GM15510 (cell line): Measurements from ENCODE around the gene AEBP1.

ENCODE experiments used
- POLR2A ChIP-seq: IDR thresholded peaks from 3 replicates; pipeline ENCODE4 v1.6.1; 2011; ENCODE audit warnings: borderline replicate concordance; ENCODE audit not compliant: insufficient read length; ENCODE audit errors: extremely low read depth

The AEBP1 gene

DNA sequence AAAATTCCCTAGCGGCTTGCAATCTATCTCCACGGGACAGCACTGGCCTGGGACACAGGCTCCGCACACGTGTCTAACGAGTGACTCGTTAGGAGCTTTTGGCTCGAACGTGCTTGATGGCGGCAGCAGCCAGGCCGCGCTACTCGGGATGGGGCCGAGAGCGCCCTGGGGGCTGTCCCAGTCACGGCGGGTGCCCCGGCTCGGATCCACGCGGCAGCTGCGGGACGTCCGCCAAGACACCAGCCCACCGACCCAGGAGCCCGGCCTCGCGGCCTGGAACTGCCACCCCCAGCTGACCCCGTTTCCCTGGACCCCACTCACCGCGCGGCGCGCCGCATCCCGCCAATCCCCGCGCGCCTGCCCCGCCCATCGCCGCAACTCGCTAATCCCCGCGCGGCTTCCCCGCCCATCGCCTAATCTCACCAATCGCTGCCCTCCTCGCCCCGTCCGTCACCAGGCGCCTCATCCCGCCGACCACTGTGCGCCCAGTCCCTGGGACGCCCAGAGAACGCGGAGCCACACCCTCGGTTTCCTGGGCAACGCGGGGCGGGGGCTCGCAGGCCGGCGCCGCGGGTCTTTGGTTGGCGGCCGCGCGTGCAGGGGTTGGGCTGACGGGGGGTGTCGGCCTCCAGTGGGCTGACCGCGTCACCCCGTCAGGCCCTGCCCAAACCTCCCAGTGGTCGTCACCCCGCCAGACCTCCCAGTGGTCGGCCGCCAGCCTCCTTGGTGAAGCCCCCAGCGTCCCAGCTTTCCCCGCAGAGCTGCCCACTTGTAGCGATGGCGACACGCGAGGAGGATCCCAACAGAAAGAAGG is 19.3 kb downstream of the AEBP1 start, which contains the start of gene POLD2:
Gene POLD2, minus strand, starts transcription at position 359 of the 814 bp plus-strand sequence. CDS start 1,495 bp downstream, outside the sequence.
- TF ChIP-seq POLR2A, result peak; percentile 54

DNA sequence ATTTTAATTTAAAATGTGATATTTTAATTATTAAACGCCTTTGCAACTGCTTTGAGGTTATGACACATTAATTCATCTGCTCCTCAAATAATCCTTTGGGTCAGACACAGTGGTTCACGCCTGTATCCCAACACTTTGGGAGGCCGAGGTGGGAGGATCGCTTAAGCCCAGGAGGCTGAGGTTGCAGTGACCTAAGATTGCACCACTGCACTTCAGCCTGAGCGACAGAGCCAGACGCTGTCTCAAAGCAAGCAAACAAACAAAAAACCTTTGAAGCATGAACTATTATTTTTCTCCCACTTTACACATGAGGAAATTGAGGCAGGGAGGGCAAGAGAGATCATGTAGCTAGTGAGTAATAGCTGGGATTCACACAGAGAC is 20.7 kb downstream of the AEBP1 start:
- no peak for TF ChIP-seq POLR2A

DNA sequence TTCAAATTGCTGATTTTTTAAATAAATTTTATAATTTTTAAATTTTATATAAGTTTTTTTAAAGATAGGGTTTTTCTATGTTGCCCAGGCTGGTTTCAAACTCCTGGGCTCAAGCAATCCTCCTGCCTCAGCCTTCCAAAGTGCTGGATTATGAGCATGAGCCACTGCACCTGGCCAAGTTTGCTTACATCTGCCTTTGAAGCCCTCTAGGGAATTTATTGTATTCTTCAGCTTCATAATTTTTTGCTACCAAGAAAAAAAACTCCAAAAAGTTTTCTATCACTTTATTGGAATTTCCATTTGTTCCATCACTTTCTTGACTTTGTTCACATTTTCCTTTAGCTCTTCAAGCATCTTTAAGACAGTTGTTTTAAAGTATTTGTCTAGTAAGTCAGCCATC is 23.0 kb downstream of the AEBP1 start:
- TF ChIP-seq POLR2A, result no peak

DNA sequence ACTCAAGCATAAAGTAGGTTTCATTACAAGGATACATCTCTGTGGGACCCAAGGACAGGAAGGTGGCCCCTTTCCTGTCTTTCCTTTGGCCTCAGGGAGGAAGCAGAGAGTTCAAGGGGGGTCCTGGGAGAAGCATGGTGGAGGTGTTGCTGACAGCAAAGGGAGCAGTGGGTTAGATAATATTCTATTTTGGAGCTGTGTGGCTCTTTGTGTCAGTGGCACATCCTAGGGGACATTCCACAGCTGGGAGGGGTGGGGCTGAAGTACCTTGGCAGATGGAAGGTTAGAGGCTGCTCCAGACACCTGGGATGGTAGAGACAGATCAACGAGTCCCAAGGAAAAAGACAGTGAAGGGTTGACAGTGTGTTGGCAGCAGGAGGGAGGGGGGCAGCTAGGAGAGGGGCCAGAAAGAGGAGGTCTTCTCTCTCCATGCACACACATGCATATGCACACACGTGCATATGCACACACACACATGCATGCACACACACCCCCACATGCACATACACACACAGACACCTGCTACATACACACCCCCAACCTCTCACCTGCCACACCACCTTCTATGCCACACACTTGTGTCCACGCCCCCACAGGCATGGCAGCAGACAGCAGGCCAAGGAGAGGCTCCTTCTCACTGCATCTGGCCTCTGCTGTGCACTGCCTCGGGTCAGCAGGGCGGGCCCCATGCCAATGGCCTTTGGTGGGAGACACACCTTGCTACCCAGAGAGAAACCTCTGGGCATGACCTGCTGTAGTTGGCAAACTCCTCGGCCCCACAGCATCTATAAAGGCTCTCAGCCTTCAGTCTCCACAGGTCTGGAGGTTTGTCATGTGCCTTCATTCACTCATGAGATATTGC is 24.8 kb downstream of the AEBP1 start:
- no peak for TF ChIP-seq POLR2A

DNA sequence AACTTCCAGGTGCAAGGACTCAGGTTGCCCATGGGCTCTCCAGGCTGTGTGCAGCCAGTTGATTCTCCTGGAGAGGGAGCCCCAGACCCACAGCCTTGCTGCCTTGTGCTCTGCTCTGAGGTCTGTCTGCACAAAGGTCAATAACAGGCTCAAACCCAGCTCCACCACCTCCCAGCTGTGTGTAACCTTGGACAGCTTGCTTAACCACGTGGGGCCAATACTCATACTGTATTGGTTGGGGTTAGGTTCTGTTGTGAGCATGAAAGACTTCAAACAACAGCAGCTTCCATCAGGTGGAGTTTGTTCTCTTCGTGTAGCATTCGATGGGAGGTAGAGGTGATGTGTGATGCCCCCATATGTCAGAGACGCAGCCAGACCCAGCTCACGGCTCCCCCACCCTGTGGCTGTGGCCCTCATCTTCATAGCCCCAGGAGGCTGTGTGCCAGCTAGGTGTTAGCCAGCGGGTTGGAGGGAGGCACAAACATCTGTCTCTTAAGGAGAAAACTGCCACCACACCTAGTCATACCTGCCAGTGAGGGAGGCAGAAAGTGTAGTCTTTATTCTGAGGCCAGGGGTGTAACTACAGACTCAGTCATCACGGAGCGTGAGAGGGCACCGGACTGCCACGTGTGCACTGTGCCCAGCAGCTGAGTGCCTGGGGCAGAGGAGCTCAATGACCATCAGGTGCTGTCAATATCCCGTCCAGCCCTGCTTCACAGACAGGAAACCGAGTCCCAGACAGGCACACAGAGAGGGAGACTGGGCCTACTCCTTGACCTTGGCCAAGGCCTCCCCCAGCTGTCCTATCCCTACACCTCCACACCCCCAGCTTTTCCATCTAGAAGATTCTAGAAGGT is 27.3 kb downstream of the AEBP1 start:
- no peak for TF ChIP-seq POLR2A

DNA sequence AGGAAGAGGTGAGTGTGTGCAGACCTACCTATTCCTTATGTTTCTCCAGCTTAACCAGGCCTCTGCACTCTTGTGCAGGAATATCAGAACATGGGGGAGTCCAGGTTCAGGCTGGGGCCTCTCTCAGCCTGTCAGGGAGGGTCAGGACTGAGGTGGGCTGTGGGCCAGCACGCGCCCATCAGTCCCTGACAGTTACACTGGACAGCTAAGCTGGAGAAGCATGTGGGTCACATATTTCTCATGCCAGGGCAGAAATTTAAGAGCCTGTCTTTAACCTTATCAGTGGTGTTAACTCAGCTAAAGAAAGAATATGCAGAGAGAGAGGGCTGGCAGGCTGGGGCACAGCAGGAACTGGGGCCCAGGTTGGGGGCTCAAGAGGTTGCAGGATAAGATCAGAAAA is 27.9 kb downstream of the AEBP1 start:
- no peak for TF ChIP-seq POLR2A

DNA sequence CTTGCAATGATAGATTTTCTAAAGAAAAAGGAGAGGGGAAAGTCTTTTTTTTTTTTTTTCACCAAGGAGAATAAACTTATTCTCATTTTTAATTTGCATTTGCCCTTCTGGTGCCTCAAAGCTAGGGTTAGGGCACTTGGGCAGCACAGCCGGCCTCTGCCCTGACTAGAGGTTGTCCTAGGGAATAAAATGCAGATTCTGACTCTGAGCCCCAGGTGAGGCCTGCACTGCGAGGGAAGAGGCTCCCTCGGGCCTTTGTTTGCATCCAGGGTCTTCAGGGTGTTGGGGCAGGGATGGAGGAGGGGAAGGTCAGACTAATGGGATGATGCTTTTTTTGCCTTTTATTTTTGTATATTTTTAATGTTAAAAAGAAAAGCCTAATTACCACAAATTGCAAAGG is 29.1 kb downstream of the AEBP1 start:
- TF ChIP-seq POLR2A, result no peak

DNA sequence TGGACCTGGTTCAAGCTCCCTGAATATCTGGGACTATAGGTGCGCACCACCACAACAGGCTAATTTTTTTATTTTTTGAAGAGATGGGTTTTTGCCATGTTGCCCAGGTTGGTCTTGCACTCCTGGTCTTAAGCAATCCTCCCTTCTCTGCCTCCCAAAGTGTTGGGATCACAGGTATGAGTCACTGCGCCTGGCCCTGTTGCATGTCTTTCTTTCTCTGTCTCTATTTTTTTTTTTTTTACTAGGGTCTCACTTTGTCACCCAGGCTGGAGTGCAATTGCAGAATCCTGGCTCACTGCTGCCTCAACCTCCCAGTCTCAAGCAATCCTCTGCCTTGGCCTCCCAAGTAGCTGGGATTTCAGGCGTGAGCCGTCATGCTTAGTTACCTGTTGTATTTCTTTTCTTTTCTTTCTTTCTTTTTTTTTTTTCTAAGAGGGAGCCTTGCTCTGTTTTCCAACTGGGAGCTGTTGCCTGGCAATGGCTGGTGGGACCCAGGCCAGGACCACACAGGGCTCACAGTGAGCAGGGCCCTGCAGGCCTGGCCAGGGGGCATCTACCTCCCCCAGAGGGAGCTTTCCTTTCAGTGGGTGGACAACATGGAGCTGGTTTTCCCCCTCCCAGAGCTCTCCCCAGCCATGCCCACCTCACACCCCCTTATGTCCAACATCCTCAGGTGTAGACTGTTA is 30.9 kb downstream of the AEBP1 start:
- TF ChIP-seq POLR2A, result no peak

DNA sequence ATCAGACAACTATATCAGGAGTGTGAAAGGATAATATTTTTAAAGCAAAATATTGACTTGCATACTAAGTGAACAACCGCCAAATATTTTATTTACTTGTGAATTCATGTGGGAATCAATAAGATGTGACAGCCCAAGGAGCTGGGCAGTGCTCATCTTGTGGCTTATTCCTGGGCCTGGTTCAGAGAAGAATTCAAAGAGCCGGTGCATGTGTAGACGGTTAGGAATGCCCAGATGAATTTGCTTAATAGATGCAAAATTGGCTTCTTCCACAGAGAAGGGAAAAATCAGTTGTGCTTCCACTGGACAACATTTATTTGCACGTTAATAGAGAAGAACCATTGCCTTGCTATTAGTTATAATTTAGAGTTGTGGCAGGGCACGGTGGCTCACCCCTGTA is 32.6 kb downstream of the AEBP1 start:
- TF ChIP-seq POLR2A, result no peak

DNA sequence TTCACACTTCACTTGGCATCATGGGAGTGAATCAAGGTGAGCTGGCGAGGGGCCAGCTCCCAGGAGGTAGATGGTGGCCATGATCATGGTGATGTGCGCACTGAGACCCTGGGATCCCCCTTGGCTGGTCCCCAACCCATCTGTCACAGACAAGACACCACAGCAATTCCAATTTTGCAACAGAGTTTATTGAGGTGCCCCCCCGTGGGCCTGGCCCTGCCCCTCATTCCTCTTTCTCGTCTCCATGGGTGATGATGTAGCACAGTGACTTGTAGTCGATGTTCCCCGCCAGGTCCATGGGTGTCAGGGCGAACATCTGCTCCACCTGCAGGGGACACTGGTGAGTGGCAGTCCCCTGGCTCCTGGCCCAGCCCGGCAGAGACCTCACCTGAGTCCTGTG is 34.6 kb downstream of the AEBP1 start:
- TF ChIP-seq POLR2A, result no peak

DNA sequence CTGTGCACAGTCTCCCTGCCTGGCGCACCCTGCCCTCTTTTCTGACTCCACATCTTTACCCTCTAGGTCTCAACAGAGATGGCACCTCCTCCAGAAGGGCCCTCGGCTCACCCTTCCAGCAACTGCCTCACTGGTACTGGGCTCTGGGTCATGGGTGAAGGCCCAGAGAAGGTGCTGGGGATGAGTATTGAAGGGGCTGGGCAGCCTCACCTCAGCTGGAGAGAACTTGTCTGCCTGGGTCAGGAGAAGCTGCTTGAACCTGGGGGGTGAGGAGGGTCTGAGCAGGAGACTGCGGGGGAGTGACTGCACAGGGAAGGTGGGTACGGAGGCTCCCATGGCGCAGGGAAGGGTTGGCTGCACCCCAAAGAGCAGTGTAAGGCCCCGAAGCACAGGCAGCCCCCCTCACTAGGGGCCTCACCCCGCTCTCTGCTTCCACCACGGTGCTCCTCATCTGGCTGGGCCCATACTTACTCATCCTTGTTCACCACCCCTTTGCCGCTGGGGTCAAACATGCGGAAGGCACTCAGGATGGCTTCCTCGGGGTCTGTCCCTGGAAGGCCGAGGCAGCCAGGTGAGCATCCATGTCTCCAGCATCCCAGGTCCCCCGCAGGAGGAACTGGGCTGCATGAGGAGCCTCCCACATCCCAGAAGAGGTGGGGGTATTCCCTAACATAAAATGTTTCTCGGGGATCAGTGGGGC is 35.3 kb downstream of the AEBP1 start:
- no peak for TF ChIP-seq POLR2A

DNA sequence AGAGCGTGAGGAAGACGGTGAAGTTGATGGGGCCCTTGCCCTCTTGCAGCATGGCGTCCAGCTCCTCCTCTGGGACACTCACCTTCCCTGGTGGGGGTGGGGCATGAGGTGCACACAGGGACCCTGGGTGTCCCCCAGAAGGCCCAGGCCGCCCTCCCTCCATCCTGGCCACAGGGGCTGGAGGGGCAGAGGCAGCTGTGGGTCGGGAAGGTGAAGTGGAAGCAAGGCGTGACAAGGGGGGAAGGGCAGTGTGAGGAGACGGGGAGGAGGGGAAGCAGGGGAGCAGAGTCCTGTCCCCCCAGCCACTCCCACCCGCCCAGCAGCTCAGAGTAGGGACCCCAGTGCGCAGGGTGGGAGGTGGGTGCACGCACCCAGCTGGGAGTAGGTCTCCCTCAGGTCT is 36.2 kb downstream of the AEBP1 start:
- no peak for TF ChIP-seq POLR2A

DNA sequence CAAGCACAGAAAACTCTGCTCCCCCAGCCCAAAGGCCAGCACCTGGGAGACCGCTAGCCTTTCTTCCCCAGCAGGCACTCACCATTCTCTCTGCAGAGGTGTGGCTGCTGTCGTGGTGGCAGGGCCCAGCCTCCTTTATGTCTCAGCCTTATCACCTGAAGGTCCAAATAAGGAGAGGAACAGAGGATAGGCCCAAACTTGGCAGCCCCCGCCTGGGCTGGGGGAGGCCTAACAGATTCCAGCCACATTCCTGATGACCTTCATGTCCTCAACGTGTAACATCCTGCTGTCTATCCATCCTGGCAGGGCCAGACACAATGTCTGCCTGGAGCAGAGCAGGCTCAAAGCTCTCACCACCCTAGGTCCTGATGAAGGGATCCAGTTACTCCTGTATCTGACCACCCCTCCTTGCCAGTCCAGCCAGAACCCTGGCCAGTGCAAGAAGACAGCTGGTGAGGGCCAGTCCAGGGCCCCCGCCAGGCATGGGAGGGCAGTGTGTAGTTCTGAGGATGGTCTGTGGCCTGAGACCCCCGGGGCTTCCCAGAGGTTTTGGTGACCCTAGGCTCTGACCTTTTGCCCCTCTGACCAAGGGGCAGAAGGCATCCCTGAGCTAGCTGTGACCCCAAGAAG is 37.2 kb downstream of the AEBP1 start, which contains the start of gene MYL7:
Gene MYL7, minus strand, starts transcription at position 112 of the 630 bp plus-strand sequence. Its CDS starts 27 bp downstream, at position 85.
- TF ChIP-seq POLR2A, result no peak
